Measurements from ENCODE around the gene SKP2.
A peak's percentile ranks its signal among the peaks of the same experiment; 100 is the strongest.

SKP2 gene

DNA sequence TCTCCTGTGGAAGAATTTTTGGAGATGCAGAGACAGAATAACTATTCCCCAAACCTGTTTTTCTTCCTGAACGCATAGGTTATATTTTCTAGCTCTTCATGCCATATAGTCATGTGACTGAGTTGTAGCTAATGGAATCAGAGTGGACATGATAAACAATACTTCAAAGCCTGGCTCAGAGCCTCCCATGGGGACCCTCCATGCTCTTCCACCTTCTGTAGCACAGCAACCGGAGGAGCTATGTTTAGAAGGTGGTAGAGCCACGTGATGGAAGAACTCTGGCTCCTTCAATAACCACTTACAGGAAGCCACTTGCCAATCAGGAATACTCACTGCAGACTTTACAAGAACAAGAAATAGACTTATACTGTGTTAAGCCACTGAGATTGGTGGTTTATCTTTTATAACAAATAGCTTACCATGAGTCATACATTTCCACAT, 50.6 kb downstream of the SKP2 start:
- peak; percentile 76 to 84 for DNase-seq

DNA sequence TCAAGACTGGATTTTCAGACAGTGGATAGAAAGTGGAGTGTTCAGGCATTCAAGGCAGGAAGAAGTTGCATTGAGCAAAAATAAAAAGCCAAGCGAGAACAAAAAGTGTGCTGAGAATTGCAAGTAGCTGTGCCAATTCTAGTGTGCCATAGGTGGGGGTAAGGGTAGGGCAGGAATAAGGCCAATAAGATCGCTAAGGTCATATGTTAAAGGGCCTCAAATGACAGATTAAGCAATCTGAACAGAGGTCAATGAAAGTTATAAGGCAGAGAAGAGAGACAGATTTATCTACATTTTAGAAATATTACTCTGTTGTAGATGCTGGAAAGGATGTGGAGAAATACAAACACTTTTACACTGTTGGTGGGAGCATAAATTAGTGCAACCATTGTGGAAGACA, 53.4 kb downstream of the SKP2 start:
- DNase-seq, result no peak

DNA sequence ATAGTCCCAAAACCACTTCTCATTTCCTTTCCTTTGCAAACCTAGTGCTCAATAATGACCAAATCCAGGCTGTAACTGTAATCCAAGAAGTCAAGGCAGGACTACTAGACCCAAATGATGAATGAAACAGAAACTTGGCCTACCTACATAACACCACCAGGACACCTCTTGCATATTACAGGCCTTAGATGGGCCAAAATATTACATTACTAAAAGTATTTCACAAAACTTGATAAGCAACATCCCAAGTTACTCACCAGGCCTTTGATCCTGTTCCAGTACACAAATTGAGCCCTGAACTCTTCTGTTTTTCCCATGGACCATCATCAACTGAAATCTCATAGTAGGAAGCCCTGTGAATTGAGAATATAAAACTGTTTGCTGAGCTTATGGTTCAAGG, 55.0 kb downstream of the SKP2 start:
- no peak for DNase-seq

DNA sequence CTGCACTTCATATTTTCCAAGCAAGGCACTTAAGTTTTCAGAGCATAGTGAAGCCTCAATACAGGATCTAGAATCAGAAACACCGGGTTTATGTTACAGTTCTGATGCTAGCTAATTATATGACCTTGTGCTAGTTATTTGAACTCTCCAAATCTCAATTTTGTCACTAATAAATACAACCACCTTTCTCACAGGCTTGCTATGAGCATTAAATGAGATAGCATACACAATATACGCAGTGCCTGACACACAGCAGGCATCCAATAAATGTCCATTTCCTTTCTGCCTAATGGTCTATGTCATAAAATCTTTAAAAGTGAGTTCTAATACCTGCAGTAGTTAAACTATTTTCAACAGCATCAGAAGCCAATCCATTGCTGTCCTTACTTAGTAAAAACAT, 56.9 kb downstream of the SKP2 start:
- no peak for DNase-seq

DNA sequence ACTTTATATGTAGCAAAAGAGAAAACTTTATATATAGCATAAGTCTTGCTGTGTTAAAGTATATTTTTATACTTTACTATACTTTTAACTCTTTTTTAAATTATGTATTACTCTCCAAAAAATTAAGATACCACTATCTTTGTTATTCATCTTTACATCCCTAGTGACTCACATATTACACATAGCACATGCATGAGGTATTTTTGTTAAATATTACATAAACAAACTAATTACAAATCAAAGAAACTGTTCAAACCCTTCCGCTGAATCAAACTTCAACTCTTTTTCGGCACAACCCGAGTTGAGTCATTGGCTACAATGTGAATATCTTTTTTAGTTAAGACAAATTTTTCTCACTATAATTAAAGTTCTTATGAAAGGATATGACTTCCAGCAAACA, 57.8 kb downstream of the SKP2 start:
- no peak for DNase-seq

DNA sequence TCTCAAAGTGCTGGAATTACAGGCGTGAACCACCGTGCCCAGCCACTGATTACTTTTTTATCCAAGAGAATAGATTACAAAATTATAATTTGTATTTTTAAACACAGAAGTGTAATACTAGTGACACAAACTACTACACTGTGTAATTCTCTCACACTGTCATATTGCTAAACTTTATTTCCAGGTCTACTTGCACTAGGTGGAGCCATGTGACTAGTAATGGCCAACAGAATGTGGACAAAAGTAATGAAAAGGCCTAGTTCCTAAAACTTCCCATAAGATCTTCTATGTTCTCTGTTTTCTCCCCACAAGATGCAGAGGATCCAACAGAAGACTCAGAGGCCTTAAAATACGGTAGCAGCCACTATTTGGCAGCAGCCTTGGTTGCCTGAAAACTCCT, 62.5 kb downstream of the SKP2 start:
- DNase-seq, result no peak

DNA sequence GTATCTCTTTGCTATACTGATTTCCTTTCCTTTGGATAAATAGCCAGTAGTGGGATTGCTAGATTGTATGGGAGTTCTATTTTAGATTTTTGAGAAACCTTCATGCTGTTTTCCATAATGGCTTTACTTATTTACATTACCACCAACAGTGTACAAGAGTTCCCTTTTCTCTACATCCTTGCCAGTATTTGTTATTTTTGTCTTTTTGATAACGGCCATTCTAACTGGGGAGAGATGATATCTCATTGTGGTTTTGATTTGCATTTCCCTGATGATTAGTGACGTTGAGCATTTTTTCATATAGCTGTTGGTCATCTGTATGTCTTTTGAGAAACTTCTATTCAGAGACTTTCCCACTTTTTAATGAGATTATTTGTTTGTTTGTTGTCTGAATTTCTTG, 64.0 kb downstream of the SKP2 start:
- no peak for DNase-seq

DNA sequence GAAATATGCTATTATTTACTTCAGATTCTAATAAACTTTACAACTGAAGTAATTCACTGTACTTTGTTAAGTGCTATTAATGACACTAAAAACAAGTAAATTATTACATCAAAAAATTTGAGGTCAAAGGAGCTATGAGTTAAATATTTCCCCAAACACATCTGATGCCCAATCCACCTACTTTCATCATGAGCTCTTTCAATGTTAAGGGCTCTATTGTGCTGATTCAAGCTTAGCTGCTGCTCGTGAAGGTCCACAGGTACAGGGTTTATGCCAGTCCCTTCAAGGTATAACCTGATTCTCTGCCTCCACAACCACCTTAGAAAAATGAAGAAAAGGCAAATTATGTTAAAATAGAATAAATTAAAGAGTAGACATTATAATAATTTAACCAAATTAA, 65.7 kb downstream of the SKP2 start:
- no peak for DNase-seq

DNA sequence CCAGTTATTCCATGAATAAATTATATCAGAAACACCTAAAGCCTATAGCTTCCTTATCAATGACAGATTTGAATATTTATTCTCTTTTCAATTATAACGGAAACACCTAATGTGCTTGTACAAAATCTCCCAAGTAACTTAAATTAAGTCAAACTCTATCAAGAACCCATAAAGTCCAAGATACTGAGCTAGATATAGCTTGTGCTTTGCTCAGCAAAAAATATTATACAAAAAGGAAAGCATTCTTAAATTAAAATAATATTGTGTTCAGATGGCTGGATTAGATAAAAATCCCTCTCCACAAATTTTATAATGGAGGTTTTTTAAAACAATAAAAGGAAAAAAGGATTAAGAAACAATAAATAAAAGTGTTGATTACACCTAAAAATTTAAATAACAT, 66.1 kb downstream of the SKP2 start:
- no peak for DNase-seq

DNA sequence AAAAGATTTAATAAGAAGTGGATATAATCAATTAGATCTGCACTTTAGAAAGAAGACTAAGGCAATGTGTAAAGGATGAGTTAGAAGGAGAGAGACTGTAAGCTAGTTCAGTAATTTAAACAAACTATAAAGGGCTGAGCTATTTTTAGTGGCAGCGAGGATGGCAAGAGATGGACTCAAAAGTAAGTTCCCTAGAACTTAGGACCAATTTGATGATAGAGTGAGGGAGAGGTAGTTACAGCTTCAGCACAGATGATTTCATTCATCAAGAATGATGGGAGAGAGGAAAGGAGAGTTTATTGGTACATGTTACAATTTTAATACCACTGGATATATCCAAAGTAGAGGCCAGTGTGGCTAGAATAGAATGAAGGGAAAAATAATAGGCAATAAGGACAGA, 70.7 kb downstream of the SKP2 start:
- no peak for DNase-seq

DNA sequence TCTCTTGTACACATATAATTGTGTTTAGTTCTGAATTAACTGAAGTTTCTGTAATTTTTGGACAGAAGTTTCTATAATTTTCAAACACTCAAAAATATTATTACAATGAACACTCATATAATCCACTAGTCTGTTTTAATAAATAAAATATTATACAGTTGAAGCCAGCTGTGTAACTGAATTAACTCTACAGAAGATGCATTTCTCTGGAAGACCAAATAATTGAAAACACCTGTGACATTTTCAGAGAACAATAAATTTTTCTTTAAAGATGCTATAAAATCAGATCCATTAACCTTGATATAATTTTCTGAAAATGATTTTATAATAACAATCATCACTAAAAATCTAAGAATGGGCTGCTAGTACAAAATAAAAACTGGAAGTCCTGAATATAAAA, 75.1 kb downstream of the SKP2 start:
- no peak for DNase-seq

DNA sequence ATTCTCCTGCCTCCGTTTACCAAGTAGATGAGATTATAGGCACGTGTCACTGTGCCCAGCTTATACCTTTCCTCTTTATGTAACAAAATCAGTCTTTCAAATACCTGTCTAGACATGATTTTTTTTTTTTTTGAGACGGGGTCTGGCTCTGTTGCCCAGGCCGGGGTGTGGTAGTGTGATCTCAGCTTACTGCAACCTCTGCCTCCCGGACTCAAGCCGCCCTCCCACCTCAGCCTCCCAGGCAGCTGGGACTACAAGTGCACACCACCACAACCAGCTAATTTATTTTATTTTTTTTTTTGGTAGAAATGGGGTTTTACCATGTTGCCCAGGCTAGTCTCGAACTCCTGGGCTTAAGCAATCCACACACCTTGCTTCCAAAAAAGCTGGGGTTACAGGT, 76.6 kb downstream of the SKP2 start:
- no peak for DNase-seq

DNA sequence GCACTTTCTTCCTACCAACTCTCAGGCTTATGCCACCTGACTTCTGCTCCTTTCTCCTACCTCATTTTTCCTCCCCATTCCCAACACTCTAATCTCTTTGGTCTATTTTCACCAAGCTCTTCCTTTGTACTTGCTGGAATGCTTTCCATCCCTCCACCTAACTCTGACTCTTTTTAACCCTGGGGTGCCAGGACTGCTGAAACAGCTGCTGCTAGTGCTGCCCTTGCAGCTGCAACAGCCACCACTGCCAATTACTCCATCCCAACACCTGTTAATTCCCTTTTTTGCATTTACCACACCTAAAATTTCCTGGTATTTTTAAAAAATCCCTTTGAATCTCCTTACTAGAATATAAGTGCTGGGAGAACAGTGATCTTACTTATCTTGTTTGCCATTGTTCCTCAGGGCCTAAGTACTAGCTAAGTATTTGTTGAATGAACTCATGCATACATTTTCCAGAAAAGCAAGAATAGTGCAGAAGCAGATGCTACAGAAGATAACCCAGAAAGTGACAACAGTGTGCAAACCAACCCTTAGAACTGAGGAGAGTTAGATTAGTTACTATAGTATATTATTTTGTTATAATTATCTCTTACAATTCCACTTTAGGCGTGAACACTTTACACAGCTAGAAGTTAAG, 78.4 kb downstream of the SKP2 start:
- DNase-seq, result no peak

DNA sequence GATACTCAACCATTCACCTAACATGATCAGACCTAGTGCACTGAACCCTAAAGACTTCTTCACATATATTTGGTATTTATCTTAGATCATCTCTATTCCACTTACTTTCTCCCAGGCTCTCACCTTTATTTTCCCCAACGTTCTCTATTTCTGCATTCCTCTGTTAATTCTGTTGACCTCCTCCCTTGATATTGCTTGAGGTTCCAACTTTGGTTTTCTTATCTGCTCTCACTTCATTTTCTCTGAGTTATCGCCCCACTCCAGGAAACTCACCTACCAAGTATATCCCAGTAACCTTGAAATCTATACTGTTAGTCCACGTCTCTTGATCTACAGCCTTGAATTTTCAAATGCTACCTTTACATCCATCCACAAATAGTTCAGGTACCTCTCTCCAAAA, 80.6 kb downstream of the SKP2 start:
- no peak for DNase-seq

All from NCI-H187 (cell line).